ENCODE measurements around the gene ADORA2B. TPM values are rescaled to one million over a fixed set of nuclear protein-coding genes. Genes with fewer than 3 reads are reported as not detected.

ADORA2B gene
- total RNA-seq, 6 donors from 2014 or later, result 4.2 to 18.8 (median 9.4) TPM

DNA sequence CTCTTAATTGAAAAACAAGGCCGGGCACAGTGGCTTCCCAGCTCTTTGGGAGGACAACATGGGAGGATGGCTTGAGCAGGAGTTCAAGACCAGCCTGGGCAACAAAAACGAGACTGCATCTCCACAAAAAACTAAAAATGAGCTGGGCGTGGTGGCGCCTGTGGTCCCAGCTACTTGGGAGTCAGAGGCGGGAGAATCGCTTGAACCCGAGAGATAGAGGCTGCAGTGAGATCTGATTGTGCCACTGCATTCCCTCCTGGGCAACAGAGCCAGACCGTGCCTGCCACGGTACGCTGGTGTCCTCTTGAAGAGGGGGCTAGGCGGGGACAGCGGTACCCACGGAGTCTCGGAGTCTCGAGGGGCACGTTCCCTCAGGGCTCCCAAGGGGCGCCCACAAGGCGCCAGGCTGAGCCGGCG is 27.9 kb upstream of the ADORA2B start:
- Histone ChIP-seq H3K36me3 (no peaks in the 10 kb centered on the region), H3K27me3 (peaks cover 0 to 8% (median 3%) of the 10 kb centered on the region in 4 donors), H3K4me1 (peaks cover 4 to 10% (median 7%) of the 10 kb centered on the region in 4 donors), H3K27ac (no peak overlapping the region), H3K9me3 (peaks cover 0 to 3% (median 0%) of the 10 kb centered on the region in 4 donors), H3K4me3 (peak overlapping the region in 3 of 4 donors; percentile 27 to 40 (median 36))
- 59 to 92% methylated on average over 7 to 10 of the region's 20 CpGs for WGBS, 2 donors
- ATAC-seq (ENCODE audit: low FRiP score in 2 of 2), result no peak
- DNase-seq, result no peak
- TF ChIP-seq POLR2AphosphoS5 (IDR thresholded peaks at IDR 0.05) (no peak), POLR2A (IDR thresholded peaks at IDR 0.05) (no peak), EP300 (IDR thresholded peaks at IDR 0.05) (no peak)
- TF ChIP-seq, protein P1, sequence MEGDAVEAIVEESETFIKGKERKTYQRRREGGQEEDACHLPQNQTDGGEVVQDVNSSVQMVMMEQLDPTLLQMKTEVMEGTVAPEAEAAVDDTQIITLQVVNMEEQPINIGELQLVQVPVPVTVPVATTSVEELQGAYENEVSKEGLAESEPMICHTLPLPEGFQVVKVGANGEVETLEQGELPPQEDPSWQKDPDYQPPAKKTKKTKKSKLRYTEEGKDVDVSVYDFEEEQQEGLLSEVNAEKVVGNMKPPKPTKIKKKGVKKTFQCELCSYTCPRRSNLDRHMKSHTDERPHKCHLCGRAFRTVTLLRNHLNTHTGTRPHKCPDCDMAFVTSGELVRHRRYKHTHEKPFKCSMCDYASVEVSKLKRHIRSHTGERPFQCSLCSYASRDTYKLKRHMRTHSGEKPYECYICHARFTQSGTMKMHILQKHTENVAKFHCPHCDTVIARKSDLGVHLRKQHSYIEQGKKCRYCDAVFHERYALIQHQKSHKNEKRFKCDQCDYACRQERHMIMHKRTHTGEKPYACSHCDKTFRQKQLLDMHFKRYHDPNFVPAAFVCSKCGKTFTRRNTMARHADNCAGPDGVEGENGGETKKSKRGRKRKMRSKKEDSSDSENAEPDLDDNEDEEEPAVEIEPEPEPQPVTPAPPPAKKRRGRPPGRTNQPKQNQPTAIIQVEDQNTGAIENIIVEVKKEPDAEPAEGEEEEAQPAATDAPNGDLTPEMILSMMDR (IDR thresholded peaks at IDR 0.05), result no peak

DNA sequence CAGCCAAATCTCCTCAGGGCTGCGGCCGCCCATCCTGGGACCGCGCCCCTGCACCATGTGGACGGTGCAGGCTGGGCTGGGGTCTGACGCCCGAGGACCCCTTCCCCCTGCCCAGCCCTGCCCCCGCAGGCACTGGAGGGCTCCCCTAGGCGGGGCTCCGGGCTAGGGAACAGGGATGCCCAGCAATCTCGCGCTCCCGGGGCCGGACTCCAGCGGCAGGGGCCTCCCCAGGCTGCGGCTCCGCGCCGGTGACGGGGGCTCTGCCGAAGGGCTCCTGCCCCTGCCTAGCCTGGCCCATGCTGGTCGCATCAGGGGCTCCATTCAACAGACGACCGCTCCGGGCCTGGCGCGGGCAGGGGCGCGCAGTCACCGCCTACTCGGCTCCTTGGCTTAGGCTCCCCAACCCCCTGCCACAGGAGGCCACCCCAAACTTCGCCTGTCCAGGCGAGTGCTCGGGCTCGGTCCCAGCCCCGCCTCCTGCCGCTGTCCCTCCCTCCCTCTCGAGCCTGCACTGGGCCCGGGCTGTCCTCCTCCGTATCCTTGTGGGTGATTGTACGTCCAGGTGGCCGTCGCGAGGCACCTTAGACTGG is 27.4 kb upstream of the ADORA2B start:
- TF ChIP-seq EP300 (IDR thresholded peaks at IDR 0.05) (no peak), POLR2A (IDR thresholded peaks at IDR 0.05) (no peak), POLR2AphosphoS5 (IDR thresholded peaks at IDR 0.05) (no peak)
- TF ChIP-seq, protein P1 (IDR thresholded peaks at IDR 0.05), result no peak
- peak overlapping the region in 3 of 4 donors; percentile 27 to 40 (median 36) for H3K4me3 ChIP-seq
- 36 to 37% methylated on average over 6 to 30 of the region's 44 CpGs for WGBS, 2 donors
- peaks cover 0 to 8% (median 3%) of the 10 kb centered on the region in 4 donors for H3K27me3 ChIP-seq
- no peaks in the 10 kb centered on the region for H3K36me3 ChIP-seq
- peak; percentile 29 to 45 for ATAC-seq (ENCODE audit: low FRiP score in 2 of 2)
- H3K27ac ChIP-seq, result no peak overlapping the region
- peaks cover 4 to 10% (median 7%) of the 10 kb centered on the region in 4 donors for H3K4me1 ChIP-seq
- peaks cover 0 to 3% (median 0%) of the 10 kb centered on the region in 4 donors for H3K9me3 ChIP-seq
- DNase-seq, result peak; percentile 45 to 83

DNA sequence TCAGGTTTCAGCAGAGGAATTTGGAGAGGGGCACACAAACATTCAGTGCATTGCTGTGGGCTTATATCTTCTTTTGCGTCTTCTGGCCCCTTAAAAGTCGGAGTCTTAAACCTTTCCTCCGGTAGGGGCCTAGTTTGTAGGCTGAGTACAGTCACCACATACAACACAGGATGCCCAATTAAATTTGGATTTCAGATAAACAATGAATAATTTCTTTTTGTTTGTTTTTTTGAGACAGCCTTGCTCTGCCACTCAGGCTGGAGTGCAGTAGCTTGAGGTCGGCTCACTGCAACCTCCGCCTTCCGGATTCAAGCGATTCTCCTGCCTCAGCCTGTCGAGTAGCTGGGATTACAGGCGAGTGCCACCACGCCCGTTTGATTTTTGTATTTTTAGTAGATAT is 26.7 kb upstream of the ADORA2B start:
- 91 to 93% methylated on average over 11 of the region's 11 CpGs for WGBS, 2 donors

DNA sequence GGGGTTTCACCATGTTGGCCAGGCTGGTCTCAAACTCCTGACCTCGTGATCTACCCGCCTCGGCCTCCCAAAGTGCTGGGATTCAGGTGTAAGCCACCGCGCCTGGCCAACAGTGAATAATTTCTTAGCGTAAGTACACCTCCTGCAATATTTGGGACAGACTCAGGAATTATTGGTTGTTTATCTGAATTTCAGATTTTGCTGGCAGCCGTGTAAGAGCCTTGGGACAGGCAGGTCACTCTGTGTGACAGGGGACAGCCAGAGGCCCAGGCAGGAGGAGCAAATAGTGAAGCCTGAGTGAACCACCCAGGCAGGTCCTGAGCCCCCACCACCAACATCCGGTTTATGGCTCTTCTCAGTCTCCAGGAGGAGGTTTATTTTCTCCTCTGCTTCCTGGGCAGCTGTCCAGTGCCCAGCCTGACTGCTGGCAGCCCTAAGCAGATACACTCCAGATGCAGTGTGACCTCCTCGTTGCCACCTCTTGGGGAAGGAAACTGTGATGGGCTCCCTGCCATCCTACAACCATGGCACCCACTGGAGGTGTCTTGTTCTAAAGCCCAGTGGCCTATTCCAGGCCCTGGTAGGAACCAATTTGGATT is 26.2 kb upstream of the ADORA2B start:
- peaks cover 0 to 8% (median 3%) of the 10 kb centered on the region in 4 donors for H3K27me3 ChIP-seq
- H3K4me1 ChIP-seq, result peaks cover 4 to 10% (median 7%) of the 10 kb centered on the region in 4 donors
- peaks cover 0 to 3% (median 0%) of the 10 kb centered on the region in 4 donors for H3K9me3 ChIP-seq
- H3K27ac ChIP-seq, result no peak overlapping the region
- peak in 1 of 2 donors; percentile 55 for DNase-seq
- TF ChIP-seq POLR2A (IDR thresholded peaks at IDR 0.05) (no peak), EP300 (IDR thresholded peaks at IDR 0.05) (no peak)
- TF ChIP-seq, protein P1 (IDR thresholded peaks at IDR 0.05), result no peak
- H3K36me3 ChIP-seq, result no peaks in the 10 kb centered on the region
- peak in 1 of 2 donors; percentile 60 for ATAC-seq (ENCODE audit: low FRiP score in 2 of 2)
- 82 to 85% methylated on average over 9 of the region's 9 CpGs for WGBS, 2 donors
- no peak overlapping the region for H3K4me3 ChIP-seq

More for the DNA sequence above, 26.7 kb upstream of the ADORA2B start:
- no peak overlapping the region for H3K4me3 ChIP-seq
- TF ChIP-seq, protein P1 (IDR thresholded peaks at IDR 0.05), result no peak
- no peak for TF ChIP-seq POLR2AphosphoS5 (IDR thresholded peaks at IDR 0.05)
- TF ChIP-seq EP300 (IDR thresholded peaks at IDR 0.05), result no peak
- TF ChIP-seq POLR2A (IDR thresholded peaks at IDR 0.05), result no peak
- H3K27me3 ChIP-seq, result peaks cover 0 to 8% (median 3%) of the 10 kb centered on the region in 4 donors
- no peak overlapping the region for H3K27ac ChIP-seq
- H3K9me3 ChIP-seq, result peaks cover 0 to 3% (median 0%) of the 10 kb centered on the region in 4 donors
- ATAC-seq (ENCODE audit: low FRiP score in 2 of 2) (no peak), DNase-seq (no peak)
- H3K4me1 ChIP-seq, result peaks cover 4 to 10% (median 7%) of the 10 kb centered on the region in 4 donors
- H3K36me3 ChIP-seq, result no peaks in the 10 kb centered on the region
